NCI-H226 (cell line): ENCODE data around the gene RAB4B.
"Not testable (repeated sequence)": the region's sequence is repeated elsewhere in the genome, so short reads cannot be mapped to it uniquely, and the experiment has no call there.

ENCODE experiments used
- DNase-seq: peaks from one replicate; pipeline ENCODE4 v3.0.0-alpha.2; 2015

RAB4B gene

GRCh38 chr19:40825460-40826095 lies 47.5 kb downstream of the RAB4B start:
- not testable (repeated sequence) for DNase-seq

GRCh38 chr19:40826312-40826698 lies 48.3 kb downstream of the RAB4B start:
- not testable (repeated sequence) for DNase-seq

- not testable (repeated sequence) for DNase-seq
These were observed 48.8 kb downstream of the RAB4B start for GRCh38 chr19:40826699-40827385.

GRCh38 chr19:40827386-40828247 lies 49.6 kb downstream of the RAB4B start:
- no peak for DNase-seq

GRCh38 chr19:40829205-40829604 lies 51.2 kb downstream of the RAB4B start:
- no peak for DNase-seq

GRCh38 chr19:40830741-40831140 lies 52.7 kb downstream of the RAB4B start:
- DNase-seq: not testable (repeated sequence)

GRCh38 chr19:40831502-40832430 lies 53.7 kb downstream of the RAB4B start:
- DNase-seq: peak; percentile 91

GRCh38 chr19:40832431-40832790 lies 54.4 kb downstream of the RAB4B start:
- not testable (repeated sequence) for DNase-seq

- DNase-seq: not testable (repeated sequence)
These were observed 55.9 kb downstream of the RAB4B start for GRCh38 chr19:40833728-40834533.

GRCh38 chr19:40836754-40837429 lies 58.8 kb downstream of the RAB4B start:
- DNase-seq: no peak

- DNase-seq: not testable (repeated sequence)
These were observed 60.4 kb downstream of the RAB4B start for GRCh38 chr19:40838477-40838876.

GRCh38 chr19:40842012-40842411 lies 64.0 kb downstream of the RAB4B start:
- not testable (repeated sequence) for DNase-seq

- DNase-seq: not testable (repeated sequence)
These were observed 65.1 kb downstream of the RAB4B start for GRCh38 chr19:40842997-40843652.

- DNase-seq: not testable (repeated sequence)
These were observed 65.6 kb downstream of the RAB4B start for GRCh38 chr19:40843653-40844052.
